KMS-11 (cell line): ENCODE results near the gene DST.

Experiments
- H2AFZ ChIP-seq: fragments of 200-600 bp; sonication (generic); 2 replicates; pipeline ENCODE4 v1.6.1; 2016; ENCODE audit warnings: antibody characterized with exemption, mixed run types, low read depth
- H3K27ac ChIP-seq: fragments of 200-600 bp; sonication (generic); 2 replicates; pipeline ENCODE4 v1.6.1; 2016; ENCODE audit warnings: mild to moderate bottlenecking, mixed run types
- H3K27me3 ChIP-seq: fragments of 200-600 bp; sonication (generic); 2 replicates; pipeline ENCODE4 v1.6.1; 2017; ENCODE audit warnings: mild to moderate bottlenecking, low read depth, mixed run types, moderate library complexity; ENCODE audit not compliant: insufficient read depth
- H3K36me3 ChIP-seq: fragments of 200-600 bp; sonication (generic); 2 replicates; pipeline ENCODE4 v1.6.1; 2017; ENCODE audit warnings: mild to moderate bottlenecking, mixed run types; ENCODE audit not compliant: insufficient read depth
- H3K4me1 ChIP-seq: fragments of 200-600 bp; sonication (generic); 2 replicates; pipeline ENCODE4 v1.6.1; 2016; ENCODE audit warnings: mild to moderate bottlenecking, low read depth, mixed run types; ENCODE audit not compliant: poor library complexity, severe bottlenecking
- H3K4me2 ChIP-seq: fragments of 200-600 bp; sonication (generic); 2 replicates; pipeline ENCODE4 v1.7.0; 2016; ENCODE audit warnings: mild to moderate bottlenecking, mixed run types
- H3K4me3 ChIP-seq: fragments of 200-600 bp; sonication (generic); IDR thresholded peaks from 2 replicates; pipeline ENCODE4 v1.6.1; 2017; ENCODE audit warnings: low read depth, low read length, mixed read lengths; ENCODE audit not compliant: insufficient read depth
- H3K79me2 ChIP-seq: fragments of 200-600 bp; sonication (generic); 2 replicates; pipeline ENCODE4 v1.6.1; 2016; ENCODE audit warnings: low read depth, mixed run types; ENCODE audit not compliant: insufficient read depth
- H3K9ac ChIP-seq: fragments of 200-600 bp; sonication (generic); 2 replicates; pipeline ENCODE4 v1.6.1; 2016; ENCODE audit warnings: mild to moderate bottlenecking, mixed run types
- H4K20me1 ChIP-seq: fragments of 200-600 bp; sonication (generic); 2 replicates; pipeline ENCODE4 v1.6.1; 2016; ENCODE audit warnings: mild to moderate bottlenecking, mixed run types; ENCODE audit not compliant: insufficient read depth
- CTCF ChIP-seq: fragments of 200-600 bp; sonication (generic); conservative IDR thresholded peaks from 2 replicates; pipeline ENCODE4 v1.6.1; 2017; ENCODE audit warnings: low read depth, mild to moderate bottlenecking, antibody characterized with exemption, low read length, moderate library complexity, mixed read lengths

DST gene

DNA sequence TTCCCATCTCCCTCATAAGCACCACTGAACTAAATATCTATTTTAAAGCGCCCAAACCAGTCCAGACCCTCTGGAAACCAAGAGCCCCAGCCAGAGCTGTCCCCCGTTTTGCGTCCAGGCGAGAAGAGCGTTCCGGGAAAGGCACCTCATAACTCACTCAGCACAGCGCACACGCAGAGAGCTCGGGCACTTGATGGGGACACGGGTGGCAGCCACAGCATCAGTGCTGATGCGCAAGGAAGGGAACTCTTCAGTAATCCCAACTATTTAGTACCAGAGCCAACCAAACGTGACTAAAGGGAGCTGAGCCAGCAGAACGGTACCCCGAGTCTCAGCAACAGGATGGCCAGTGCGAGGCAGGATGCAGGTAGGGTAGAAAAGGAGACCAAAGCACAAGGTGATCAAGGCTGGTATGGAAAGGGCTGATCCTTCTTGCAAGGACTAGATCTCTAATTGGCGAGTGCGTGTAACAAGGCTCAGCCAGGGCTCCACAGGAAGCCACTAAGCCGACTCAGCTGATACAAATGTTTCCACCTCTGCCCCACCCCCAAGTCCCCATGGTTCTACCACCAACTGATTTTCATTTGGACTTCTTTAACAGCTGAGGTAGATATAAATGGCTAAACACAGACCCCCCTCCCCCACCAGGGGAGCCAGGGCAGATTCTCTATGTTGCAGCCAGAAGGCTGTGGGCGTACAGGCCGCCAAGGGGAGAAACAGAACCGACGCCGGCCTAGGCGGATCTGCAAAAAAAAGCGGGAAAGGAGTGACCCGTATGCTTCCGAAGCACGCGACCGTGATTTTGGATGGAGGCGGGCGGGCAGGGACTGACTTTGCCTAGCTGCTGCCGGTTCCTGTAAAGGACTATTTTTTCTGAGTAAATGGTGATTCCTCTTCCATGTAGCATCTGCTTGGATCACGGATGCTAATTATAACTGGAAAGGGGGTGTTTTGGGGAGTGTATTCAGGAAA lies 211.8 kb downstream of the DST start:
- Histone ChIP-seq H3K79me2 (no peaks in the 10 kb centered on the region), H3K9ac (no peak overlapping the region), H3K36me3 (no peaks in the 10 kb centered on the region), H3K4me2 (no peak overlapping the region), H3K27me3 (no peaks in the 10 kb centered on the region), H3K4me3 (no peak overlapping the region), H4K20me1 (no peaks in the 10 kb centered on the region), H3K27ac (no peak overlapping the region), H3K4me1 (no peaks in the 10 kb centered on the region), H2AFZ (no peak overlapping the region)
- no peak for TF ChIP-seq CTCF

- no peak overlapping the region for H2AFZ ChIP-seq
- H4K20me1 ChIP-seq: no peaks in the 10 kb centered on the region
- H3K9ac ChIP-seq: no peak overlapping the region
- no peaks in the 10 kb centered on the region for H3K27me3 ChIP-seq
- H3K4me3 ChIP-seq: no peak overlapping the region
- H3K79me2 ChIP-seq: no peaks in the 10 kb centered on the region
- H3K4me2 ChIP-seq: no peak overlapping the region
- no peak for TF ChIP-seq CTCF
- no peak overlapping the region for H3K27ac ChIP-seq
- no peaks in the 10 kb centered on the region for H3K36me3 ChIP-seq
- H3K4me1 ChIP-seq: no peaks in the 10 kb centered on the region
Observed at GRCh38 chr6:56424542-56425083, 218.1 kb downstream of the DST start.

DNA sequence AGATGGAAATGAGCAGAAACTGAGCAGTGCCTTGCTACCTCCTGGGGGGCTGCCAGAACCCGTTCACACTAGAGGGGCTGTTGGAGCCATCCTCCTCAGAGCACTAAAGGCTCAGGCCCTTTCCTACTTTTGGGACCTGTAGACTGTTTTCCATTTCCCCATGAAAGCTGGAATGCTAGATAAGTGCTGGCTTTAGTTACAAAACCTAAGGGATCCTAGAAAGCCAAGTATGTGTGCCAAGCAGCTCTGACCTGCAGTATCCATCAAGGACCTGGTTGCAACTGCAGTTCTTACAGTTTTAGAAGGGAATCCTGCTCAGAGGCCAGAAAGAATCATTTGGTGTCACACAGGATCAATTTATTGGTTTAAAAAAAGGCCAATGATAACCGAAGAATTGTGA lies 218.6 kb downstream of the DST start:
- H3K27ac ChIP-seq: no peak overlapping the region
- TF ChIP-seq CTCF: no peak
- no peak overlapping the region for H3K4me3 ChIP-seq
- no peaks in the 10 kb centered on the region for H3K4me1 ChIP-seq
- no peaks in the 10 kb centered on the region for H4K20me1 ChIP-seq
- H2AFZ ChIP-seq: no peak overlapping the region
- no peak overlapping the region for H3K4me2 ChIP-seq
- H3K27me3 ChIP-seq: no peaks in the 10 kb centered on the region
- H3K9ac ChIP-seq: no peak overlapping the region
- no peaks in the 10 kb centered on the region for H3K79me2 ChIP-seq
- H3K36me3 ChIP-seq: no peaks in the 10 kb centered on the region

- H3K79me2 ChIP-seq: no peaks in the 10 kb centered on the region
- H3K27ac ChIP-seq: no peak overlapping the region
- H3K4me1 ChIP-seq: no peaks in the 10 kb centered on the region
- no peaks in the 10 kb centered on the region for H4K20me1 ChIP-seq
- H3K9ac ChIP-seq: no peak overlapping the region
- no peak for TF ChIP-seq CTCF
- H3K27me3 ChIP-seq: no peaks in the 10 kb centered on the region
- no peak overlapping the region for H3K4me2 ChIP-seq
- no peak overlapping the region for H2AFZ ChIP-seq
- no peak overlapping the region for H3K4me3 ChIP-seq
- no peaks in the 10 kb centered on the region for H3K36me3 ChIP-seq
Observed at GRCh38 chr6:56420296-56420695, 222.4 kb downstream of the DST start.
